NCI-H526 treated with DMSO at 0.1 percent for 48 hours (cell line): ENCODE data around the gene MIS12.

Source experiments
- DNase-seq: peaks from one replicate; lab custom pipeline; 2025; lab: John Stamatoyannopoulos, UW

The MIS12 gene

DNA sequence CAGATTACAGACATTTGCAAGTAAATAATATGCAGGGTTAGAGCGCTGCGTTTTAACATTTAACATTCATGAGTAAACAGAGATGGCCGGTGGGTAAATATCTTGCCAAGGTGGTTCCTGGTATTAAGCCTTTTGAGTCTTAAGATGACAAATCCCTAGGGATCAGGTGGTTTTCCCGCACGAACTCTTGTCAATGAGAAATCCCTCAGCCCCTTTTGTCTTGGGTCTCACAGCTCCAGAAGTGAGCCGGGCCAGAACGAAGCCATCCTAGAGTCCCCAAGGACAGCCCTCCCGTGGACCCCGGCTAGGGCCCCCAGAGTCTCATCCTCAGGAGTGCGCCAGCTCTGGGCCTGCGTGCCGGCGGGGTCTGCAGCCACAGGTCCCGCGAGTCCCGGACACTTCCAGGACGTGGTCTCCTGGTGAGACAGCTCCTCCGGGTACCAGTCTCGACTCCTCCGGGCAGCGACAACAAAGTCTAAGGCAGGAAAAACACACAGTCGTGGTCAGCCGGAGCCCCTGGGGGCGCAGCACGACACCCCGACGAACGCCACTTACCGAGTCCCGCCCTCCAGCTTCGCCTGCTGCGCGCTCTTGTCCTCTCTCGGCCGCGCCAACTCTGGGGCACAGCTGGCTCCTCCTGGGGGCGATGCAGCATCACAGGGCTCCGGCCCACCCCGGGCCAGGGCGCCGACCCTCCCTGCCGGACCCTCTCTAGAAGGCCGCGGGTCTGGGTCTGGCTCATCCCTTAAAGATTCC is 13.3 kb downstream of the MIS12 start:
- DNase-seq: no peak

DNA sequence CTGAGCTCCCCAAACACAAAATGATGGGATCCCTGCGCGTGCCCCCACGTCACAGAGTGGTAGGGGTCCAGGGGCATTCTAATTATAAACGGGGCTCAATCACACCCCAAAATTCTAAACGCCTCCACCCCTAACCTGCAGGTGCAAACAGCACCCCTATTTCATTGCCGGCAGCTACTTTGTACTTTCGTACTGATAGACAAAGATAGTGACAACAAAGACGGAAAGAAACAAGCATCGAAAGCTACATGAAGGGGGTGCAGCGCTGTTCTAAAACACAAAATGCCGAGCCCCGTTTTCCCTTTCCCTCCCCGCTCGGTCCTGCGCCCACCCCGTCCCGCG is 13.9 kb downstream of the MIS12 start:
- no peak for DNase-seq

DNA sequence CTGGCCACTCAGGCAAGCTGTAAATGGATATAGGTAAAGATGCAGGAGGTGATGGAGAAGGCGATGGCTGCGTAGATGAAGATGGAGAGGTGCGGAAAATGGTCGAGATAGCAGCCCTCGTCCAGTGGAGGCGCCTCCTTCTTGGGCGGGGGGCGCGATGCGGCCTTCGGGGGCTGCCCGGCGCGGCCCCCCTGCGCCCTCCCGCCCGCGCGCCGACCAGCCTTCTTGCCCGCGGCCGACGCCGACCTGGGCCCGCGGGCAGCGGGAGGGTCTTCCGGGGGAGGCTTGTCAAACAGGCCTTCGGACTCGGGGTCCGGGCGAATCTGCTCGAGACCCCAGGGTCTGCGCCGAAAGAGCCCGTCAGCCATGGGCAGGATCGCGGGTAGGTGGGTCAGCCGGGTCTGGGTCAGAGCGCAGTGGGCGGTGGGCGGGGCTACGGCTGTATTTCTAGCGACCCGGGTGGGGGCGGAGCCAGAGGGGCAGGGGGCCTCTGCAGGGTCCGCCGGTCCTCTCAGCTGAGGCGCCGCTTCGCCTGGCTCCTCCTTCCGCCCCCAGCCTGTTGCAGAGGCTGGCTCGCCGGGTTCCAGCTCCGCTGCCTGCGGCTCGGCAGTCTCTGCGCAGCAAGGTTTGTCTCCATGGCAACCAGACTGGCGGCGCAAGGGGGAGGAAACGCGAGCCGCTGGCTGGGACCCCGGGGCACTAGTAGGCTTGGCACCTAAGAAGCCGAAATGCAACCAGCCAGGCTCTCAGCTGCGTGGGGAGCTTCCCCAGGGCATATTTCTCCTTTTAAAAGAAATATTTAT is 14.4 kb downstream of the MIS12 start:
- peak; percentile 58 for DNase-seq

DNA sequence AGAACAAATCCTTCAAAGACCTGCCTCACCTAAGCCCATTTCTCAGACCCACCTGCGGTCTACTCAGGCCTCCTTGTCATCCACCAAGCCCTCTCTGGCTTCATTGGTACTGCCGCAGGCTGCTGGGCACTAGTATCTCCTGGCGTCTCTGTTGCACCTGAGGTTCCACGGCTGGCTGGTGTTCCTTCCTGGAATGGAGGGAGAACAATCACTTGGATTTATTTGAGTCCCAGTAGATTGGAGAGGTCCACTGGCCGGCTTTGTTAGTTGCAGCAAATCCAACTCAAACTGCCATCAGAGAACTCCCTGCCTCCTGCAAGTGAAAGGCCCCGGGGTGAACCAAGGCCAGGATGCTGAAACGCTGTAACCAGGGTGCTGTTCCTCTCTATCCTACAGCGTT is 15.3 kb downstream of the MIS12 start:
- DNase-seq: no peak

DNA sequence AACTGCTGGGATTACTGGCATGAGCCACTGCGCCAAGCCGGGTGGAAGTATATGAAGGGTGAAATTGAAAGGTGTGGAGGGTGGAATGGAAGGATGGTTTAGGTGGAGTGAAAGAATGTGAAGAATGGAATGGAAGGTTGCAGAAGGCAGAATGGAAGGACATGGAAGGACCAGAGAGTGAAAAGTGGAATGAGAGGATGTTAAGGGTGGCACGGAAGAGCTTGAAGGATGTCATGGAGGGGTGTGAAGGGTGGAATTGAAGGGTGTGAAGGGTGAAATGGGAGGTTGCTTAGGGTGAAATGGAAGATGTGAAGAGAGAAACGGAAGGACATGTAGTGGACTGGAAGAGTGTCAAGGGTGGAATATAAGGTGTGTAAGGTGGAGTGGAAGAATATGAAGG is 16.2 kb downstream of the MIS12 start:
- DNase-seq: no peak

DNA sequence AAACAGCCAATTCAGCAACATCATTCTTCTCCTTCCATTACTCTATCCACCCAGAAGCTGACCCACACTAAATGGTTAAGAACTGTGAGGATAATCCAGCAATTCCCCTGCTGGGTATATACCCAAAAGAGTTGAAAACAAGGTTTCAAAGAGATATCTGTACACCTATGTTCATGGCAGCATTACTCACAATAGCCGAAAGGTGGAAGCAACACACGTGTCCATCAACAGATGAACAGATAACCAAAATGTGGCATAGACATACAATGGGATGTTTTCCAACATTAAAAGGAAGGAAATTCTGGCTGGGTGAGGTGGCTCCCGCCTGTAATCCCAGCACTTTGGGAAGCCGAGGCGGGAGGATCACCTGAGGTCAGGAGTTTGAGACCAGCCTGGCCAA is 19.9 kb downstream of the MIS12 start:
- DNase-seq: no peak

DNA sequence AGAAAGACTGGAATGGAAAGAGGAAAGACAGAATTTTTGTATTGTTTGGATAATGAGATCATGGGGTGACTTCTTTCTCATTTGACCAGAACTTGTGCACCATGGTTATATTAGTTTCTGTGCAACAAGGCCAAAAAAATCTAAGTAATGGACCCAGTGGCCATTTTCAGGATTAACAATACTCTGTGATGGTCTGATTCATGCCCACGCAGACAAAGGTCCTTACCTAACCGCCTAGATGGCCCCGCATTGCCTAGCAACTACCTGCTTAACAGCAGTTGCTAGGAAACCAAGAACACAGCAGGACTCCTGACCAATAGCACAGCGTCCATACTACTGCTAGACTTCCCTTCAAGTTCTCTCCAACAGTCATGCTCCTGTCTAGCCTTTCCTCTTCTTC is 22.4 kb downstream of the MIS12 start:
- peak; percentile 0 for DNase-seq

DNA sequence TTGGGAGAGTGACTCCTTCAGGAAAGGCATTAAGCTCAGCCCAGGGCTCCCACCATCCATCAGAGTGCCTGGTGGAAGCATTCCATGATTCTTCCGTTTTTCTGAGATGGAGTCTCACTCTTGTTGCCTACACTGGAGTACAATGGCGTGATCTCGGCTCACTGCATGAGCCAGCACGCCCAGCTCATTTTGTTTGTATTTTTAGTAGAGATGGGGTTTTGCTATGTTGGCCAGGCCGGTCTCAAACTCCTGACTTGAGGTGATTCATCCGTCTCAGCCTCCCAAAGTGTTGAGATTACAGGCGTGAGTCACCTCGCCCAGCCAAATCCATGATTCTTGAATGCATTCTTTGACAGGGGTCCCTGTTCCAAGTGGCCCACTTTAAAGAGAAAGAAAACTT is 23.1 kb downstream of the MIS12 start:
- no peak for DNase-seq

DNA sequence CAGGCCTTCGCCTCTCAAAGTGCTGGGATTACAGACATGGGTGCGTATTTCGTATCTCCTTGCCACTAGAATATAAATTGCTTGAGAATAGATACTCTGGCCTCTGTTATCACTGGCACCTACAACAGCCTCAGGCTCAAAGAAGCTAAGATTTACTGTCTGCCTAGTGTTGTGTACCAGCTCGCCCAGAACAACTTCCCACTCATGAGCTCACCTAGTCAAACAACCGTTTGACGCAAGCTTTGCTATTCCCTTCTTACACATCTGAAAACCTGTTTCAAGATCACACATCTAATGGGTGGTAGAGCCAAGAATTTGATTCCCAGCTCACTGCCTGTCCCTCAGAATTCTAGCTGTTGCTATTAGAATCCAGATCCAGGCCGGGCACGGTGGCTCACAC is 24.4 kb downstream of the MIS12 start:
- DNase-seq: no peak

DNA sequence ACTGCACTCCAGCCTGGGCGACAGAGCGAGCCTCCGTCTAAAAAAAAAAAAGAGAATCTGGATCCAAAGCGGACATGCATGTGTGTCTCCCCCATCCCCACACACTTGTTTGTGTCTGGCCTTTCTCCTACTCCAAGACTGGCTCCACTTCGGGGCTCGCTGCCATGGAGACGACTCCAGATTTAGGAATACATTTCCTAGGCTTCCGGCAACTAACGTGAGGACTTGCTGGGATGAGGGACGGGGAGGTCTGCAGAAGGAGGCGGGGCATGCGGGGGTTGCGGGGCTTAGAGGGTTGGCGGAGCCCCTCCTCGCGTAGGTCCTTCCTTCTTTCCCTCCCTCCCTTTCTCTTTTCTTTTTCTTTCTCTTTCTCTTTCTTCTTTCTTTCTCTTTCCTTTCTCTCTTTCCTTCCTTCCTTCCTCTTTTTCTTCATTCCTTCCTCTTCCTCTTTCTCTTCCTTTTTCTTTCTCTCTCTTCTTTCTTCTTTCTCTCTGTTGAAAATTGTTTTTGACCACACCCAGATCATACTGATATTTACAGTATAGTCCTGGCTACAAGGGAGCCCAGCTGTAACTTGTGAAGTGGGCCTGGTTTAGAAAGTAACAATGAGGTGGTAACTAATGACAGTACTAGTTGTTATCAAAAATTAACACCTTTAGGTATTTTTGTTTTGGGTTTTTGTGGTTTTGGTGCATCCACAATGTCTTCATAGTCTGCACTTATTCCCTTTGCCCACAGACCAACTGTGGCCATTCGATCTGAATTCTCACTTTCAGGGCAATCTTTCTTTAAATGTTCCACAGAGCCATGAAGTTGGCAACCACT is 25.2 kb downstream of the MIS12 start:
- no peak for DNase-seq

DNA sequence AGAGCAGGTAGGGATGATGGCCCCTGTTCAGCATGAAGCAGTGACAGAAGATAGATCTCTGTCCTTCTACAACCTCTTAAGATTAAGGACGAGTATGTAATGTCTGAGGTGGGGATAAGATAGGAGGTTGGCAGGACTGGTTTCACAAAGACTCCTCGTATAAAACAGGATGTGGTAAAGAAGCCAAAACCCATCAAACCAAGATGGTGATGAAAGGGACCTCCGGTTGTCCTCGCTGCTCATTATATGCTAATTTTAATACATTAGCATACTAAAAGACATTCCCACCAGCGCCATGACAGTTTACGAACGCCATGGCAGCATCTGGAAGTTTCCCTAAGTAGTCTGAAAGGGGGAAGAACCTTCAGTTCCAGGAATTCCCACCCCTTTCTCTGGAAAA is 27.3 kb downstream of the MIS12 start:
- no peak for DNase-seq

DNA sequence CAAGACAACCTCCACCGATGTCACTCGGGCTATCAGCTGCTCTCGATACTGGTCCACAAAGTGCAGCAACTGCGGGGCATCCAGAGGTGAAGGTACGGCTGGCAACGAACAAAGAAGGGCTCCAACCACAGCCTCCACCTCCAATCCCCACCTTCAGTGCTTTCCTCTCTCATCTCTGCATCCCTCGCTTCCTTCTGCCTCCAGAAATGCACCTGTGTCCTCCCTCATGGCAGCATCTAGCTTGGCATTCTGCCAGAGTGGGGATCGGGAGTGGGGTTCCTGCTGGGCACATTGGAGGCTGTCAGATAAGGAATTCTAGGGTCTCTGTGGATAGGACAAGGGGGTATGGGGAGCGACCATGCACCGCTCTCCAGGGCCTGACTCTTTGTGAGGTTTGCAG is 28.6 kb downstream of the MIS12 start:
- no peak for DNase-seq

DNA sequence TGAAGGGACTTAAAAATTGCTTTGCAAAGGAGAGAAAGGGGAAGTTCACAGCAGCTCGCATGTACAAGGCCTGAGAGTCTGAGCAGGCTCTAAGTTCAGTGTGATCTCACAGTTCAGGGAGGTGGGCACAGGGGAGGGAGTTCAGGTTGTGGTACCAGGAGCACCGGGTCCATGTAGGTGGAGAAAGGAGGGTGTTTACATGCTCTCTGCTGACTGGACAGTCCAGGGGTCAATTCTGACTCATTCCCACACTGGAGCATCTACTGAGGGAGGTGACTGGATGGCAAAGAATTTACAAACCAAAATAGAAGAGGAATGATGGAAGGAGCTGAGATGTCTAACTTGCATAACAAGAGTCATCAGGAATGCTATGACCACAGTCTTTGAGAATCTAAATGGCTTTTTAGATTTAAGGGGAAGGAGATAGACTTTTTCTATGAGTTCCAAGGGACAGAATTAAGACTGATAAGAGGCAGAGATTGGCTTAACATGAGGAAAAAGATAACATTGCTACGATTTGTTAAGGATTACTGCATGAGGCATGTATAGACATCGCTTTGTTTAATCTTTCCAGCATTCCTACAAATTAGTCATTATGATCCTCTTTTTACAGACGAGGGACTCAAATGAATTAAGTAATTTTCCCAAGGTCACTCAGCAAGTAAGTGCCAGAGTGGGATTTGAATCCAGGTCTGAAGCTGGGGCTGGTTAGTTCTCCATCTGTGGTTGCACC is 29.9 kb downstream of the MIS12 start:
- no peak for DNase-seq

DNA sequence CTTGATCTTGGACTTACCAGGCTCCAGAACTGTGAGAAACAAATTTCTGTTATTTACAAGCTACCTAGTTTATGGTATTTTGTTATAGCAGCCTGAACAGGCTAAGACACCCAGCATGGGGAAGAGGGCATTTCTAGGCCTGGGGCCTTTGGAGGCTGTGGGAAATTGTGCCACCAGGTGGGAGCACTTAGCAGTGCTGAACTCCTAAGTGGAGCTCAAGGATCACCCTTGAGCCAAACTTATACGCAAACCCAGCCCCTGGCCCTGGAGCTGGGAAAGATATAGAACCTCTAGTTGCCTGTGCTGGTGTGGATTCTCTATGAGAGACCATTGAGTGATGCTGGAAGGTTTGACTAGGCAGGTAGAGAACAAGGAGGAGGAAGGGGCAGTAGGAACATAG is 36.1 kb downstream of the MIS12 start:
- no peak for DNase-seq

DNA sequence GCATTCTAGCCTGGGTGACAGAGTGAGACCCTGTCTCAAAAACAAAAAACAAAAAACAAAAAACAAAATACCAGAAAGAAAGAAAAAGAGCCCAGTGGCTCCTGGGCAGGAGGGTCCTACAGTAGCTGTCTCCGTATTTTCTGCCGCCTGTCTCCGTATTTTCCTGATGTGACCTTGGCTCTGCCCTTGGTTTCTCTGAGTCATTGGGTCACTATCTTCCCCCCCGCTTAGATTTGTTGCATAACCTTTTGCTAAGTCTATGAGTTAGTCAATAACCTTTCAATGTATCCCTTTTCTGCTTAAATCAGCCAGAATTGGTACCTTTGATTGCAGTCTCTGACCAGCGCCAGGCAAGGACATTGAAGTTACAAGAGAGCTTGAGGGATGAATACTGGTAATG is 36.9 kb downstream of the MIS12 start:
- DNase-seq: no peak

DNA sequence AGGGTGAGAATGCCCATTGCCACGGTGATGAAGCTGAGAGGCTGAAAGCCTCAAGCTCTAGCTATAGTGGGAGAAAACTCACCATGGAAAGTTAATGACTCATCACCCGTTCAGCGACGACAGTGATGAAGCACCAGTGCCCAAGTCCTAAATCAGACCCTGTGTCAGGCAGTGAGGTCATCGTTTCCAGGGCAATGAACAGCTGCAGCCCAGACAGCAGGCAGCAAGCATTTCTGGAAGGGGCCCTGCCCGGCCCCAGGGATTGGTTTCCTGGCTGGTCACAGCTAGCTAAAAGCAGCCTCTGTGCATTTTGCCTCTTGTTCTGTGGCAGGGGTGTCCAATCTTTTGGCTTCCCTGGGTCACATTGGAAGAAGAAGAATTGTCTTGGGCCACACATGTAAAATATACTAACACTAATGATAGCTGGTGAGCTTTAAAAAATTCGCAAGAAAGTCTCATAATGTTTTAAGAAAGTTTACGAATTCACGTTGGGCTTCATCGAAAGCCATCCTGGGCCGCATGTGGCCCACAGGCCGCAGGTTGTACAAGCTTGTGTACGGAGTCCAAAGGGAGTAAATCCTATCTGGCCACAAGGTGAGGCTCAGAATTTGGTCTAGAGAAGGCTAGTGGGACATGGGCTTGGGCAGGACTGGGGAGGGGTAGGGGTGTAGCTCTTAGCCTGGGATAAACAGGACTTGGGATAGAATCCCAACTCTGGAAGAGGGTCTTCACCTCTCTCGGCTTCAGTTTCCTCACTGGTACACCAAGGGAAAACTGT is 40.6 kb downstream of the MIS12 start:
- no peak for DNase-seq

DNA sequence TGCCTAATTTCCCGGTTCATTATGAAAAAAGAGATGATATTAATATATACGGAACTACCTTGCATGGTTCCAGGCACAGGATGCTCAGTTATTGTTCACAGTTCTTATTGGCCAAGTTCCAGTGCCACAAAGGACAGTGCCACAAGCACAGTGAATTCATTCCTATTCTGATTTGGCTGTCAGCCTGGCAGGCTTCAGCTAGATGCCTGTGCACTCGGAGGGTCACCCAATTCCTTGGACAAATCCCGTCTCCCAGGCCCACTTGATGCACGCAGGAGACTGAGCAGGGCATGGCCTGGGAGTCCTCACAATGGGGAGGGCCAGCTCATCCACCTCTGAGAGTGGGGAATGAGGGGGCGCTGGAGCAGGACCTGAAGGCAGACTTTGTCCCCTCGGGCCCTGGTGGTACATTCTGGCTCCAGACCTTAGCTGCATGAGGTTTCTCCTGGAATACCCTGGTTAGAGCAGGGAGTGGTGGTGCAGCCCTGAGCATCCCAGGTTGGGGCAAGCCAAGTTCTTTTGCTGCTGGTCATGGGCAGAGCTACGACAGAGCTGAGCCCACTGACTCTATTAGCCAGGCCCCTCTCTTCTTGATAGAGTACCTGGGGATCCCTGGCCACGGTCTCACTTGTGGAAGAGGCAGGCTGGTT is 41.4 kb downstream of the MIS12 start:
- DNase-seq: no peak

DNA sequence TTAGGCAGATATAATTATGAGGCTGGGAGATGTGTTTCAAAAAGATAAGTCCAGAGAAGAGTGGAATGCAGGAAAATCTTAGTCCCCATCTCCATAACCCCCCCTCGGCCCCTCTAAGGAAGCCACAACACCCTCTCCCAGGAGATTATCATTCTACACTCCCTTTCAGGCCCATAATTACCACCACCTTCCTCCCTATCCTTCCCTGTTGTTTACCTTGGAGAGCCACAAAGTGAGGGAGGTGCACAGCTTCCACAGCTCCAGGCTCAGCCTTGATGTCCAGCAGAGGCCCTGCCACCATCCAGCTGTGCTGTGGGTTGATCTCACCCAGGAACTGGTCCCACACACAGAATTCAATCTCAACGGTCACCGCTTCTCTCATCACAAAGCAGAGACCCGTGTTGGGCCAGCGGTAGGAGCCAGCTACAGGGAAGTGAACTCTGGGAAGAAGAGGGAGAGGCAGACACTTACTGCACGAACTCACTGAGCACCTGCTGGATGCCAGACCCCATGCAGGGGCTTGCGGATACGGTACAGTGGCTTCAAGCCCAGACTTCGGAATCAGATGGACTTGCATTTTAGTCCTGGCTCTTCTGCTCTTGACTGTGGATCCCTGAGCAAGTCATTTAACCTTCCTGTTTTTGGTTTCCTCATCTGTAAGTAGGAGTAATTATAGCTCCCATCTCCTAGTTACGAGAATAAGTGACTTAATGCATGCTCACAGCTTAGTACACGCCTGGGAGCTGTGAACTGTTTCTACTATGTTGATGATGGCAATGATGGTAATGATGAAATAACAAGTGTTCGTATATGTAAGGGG is 44.1 kb downstream of the MIS12 start:
- DNase-seq: no peak

DNA sequence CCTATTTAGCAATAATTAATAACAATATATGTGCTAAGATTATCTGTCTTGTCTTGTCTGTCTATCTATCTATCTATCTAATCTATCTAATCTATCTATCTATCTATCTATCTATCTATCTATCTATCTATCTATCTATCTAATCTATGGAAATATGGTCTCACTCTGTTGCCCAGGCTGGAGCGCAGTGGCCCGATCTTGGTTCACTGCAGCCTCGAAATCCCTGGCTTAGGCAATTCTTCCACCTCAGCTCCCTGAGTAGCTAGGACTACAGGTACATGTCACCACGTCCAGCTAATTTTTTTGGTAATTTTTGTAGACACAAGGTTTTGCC is 44.7 kb downstream of the MIS12 start:
- DNase-seq: no peak

DNA sequence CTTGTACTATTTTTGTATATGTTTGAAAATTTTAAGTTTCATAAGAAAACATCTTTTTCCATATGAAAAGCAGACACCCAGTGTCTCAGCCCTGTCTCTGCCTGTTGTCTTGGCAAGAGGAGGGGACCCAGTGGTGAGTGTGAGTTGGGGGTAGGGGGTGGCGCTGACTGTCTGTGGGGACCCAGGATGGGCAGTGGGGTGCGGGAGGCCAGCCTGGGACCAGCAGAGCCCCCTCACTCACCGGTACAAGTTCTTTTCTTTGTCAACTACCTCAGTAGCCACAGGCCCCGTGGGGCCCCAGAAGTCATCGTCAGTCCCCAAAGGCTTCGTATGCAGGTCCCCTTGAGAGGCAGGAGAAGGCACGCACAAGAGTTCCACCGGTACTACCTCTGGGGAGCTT is 46.2 kb downstream of the MIS12 start:
- DNase-seq: no peak
